ENCODE measurements around the gene CYRIA.

CYRIA gene

DNA sequence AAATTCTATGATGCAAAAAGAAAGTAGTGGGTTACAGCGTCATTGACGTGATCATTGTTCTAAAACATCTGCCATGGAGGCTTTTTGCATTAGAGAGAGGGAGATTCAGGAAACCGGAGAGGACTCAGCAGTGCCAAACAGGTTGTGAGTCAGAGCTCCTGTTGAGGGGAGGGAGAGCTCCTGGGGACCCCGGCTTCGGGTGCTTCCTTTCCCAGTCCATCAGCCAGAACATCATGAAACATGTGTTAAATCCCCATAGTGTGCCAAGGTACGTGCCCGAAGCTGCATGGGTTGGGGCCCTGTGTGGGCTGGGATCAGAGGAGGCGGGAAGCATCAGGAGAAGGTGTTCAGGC, 791 bp upstream of the CYRIA start:
- FAIRE-seq: no peak

DNA sequence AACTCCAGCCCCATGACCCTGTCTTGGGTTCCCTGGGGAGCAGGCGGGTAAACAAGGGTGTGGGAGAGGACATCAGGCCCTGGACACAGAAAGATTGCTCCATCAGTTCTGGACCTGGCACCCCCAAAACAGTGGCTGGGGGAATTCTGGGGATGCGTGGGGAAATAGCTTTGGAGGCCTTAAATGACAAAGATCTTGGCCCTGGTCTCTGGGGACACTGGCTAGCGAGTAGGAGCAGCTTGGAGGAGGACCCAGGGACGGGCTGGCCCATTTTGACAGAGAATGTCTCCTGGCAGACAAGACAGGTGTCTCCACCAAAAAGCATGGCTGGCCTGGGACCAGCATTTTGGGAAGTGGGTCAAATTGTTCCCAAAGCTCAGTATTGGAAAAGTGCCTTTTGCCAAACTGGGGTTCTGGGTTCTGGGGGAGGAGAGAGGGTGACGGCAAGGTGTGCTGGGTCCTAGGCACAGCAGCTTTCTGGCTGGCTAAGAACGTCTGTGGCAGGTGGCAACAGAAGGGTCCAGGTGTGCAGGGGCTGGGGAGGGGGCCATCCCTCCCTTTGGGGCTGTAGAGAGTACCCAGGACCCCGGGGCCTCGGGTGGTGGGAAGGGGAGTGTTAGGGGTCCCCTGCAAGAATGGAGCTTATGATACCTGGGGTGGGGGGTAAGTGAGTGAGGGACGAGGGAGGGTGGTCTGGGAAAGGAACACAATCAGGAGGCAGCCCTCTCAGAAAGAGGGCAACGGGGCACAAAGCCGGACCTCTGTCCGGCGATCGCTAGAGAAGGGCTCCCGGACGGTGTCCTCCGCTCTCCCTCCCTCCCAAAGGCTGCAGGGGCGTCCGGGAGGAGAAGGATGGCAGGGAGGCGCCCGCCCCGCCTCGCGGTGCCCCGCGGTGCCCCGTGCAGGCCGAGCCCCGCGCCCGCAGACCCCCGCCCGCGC, 556 bp downstream of the CYRIA start:
- no peak for FAIRE-seq

DNA sequence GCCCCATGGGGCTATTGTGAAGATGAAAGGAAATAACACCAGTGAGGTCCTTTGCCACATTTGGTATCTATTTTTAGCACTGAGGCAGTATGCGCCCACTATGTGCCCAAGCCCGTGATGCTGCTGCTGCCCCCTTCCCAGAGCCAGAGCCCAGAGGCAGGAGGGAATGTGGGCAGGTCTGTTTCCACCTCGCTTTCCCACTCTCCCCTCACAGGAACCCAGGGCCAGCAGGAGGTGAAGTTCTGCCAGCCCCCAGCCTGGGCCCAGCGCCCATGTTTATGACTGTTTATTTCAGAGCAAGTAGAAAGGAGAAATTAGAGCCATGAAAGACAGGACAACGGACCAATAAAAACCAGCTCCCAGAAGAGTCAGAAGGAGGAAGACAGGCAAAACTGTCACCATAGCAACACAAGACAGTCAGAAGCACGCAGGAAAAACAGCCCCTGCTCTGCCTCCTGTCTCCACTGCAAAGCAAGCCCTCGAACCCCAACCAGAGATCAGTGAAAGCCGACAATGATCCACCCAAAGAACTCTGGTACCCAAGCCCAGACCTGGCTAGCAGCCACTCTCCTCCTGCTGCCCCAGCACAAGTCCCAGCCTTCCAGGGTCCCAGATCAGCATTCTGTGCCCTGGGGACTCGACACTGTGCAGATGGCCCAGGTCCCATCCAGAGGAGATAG, 1.4 kb downstream of the CYRIA start:
- no peak for FAIRE-seq

DNA sequence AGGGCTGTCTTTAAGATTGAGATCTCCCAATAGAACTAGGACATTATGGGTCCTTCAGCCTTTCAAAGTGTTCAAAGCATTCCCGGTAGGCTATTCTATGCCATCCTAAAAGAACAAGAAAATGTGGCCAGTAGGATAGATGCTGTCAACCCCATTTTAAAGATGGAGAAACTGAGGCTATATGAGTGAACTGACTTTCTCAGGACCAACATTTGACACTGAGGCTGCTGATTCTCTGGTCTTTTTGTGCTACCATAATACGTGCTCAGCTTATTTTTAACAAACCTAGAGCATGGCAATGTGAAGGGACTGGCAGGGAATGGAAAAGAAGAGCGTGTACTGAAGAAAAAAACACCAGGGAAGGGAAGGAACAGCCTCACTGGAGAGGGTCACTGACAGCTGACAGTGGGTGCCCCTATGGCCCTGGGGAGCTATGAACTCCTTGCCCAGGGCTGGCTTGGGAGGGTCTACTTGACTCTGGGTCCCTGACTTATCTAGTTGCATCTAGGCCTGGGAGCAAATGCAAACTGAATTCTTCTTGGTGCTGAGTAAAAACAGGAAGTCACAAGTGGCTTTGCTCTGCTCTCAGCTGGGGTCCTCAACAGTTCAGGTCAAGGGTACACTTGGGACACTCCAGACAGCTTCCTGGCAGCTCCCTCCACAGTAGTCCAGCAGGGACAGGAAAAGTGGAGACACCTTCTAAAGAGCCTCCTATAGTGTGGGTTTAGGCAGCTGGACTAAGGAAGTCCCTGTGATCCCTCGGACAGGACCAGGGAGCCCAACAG, 2.3 kb downstream of the CYRIA start:
- no peak for FAIRE-seq

DNA sequence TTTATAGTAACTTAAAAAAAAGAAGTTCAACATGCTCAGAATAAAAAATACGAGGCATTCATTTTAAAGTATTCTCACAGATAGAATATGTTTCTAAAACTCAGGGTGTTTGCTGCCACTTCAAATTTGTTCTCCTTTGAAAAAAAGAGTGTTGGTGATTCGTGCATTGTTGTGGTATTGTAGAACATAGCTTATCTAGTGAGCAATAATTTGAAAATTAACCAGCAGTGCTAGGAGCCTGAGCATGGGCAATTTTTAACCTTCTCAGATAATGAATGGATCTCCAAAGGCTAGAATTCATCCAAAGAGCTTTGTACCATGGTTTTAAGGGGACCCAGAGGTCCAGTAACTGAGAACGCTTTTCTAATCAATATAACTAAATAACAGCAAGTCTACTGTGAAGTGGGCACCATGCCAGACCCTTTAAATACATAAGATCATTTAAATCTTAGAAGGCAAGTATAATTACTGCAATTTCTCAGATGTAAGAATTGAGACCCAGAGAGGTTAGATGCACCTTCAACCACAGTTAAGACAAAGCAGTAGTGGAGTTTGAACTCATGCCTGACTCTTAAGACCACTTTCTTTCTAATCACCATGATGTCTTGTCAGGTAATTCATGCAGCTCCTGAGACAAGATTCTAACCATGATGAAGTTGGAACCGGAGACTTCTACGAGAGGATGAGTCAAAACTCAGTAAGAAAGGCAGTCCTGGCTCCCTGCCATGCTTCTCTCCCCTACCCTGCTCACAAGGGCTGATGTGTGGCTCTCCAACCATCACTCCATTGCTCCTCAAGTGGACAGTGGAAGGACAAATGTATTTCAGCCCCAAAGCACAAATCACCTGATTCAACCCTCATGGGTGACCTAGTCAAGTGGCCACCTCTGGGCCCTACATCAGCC, 3.4 kb downstream of the CYRIA start:
- no peak for FAIRE-seq

DNA sequence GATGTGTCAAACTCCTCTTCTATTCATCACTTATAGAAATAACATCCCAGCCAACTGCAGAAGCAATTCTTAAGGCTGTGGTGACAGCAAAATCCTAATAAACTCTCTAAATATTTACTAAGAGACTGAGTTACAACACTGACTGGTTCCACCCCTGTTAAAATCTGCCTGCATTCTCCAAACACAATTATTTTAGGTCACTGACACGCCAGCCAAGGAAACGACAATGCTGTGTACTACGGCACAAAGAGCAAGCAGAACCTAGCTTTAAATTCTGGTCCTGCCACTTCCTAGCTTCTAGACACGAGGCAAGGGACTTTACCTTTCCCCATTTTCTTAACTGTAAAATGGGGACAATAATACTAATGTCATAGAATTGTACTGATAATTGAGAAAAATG, 4.1 kb downstream of the CYRIA start:
- no peak for FAIRE-seq

DNA sequence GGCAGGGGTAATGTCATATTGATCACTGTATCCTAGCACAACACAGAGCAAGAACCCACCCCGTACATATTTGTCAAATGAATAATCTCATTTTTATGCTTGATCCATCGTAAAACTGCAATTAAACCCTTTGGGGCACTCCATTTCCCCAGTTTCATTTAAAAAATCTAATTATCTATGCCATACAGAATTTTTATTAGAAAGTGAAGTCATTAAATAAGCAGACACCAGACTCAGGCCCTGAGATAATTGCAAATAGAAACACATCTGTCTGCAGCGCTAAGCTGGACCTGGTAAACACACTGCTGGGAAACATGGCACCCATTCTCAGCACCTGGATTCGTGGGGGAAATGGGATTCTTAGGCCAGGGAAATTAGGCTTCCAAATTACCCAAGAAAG, 5.1 kb downstream of the CYRIA start:
- FAIRE-seq: no peak

DNA sequence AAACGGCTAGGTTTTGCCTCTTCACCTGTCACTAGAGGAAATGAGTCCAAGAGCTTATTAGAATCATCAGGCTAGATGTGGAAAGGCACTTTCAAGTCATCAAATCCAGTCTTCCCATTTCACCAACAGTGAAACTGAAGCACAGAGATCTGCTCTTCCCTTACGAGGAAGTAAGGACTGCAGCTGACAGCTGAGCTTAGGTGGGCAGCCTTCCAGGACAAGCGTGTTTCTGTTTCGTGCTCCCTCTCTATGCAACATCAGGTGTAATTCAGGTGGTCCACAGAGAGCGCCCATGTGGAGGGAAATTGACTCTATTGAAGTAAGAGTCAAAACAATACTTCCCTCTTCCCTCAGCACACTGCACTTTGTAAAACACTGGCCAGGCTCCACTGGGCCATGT, 5.5 kb downstream of the CYRIA start:
- FAIRE-seq: no peak

DNA sequence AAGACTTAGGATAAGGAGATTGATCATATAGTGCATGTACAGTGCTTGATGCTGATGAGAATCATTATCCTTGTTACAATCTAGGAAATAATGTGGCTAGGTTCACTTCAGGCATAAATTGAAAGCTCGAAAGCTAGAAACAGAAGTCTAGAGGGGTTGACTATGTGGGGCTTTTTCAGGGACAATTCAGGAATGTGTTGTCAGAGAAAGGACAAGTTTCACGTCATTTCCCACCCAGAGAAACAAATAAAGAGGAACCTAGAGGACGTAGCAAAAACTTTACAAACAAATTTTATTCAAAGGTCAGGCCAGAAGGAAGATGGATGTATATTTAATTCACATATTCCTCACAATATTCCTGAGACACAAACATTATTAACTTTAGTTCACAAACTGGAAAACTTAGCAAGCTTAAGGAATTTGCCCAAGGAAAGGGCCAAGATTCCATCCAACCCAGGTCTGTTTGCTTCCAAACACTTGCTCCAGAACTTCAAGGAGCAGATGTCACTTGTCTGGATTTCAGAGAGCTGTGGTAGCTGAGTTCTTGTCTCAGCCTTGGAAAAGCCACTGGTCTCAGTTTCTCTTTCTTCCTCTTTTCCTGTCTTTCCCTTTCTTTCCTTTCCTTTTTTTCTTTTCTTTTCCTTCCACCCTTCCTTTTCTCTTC, 7.4 kb downstream of the CYRIA start:
- FAIRE-seq: no peak

DNA sequence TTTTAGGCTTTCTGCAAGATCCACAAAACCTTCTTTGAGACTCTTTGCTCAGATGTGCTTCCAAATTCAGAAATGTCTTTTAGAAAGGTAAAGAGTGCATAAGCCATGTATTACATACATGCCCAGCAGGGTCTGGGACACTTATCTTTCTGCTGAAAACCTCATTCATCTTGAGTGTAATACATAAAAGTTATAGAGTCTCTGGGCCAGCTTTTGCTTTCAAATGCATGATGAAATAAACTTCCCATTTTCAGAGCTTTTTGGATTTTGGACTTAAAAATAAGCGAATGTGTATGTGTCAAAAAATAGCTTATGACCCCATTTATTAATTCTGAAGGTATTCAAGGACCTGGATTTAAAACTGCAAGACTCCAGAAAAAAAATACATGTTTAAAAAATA, 8.0 kb downstream of the CYRIA start:
- FAIRE-seq: no peak

DNA sequence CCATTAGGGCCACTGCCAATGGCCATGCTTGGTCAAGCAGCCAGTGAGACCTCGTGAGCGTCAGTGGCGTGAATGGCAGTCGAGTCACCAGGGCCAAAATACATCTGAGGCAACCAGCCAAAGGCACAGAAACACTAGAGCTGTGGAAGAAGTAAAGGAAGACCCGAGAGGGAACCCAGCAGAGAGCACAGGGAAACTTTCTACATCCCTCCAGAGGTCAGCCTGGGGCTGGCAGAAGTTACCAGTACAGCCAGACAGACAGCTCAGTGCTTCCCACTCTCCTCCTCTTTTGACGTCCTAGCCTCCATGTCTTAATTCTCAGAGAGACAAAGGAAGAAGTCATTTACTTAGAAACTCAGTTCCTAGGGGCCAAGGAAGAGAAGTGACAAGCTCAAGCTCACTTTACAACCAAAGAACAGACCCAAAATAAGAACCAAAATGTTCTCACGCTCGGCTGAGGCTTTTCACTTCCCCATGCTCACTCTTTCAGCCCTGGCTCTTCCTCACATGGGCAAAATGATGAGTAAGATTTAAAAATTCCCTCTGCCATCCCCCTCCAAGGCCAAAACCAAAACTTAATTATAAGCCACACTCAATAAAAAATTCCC, 8.7 kb downstream of the CYRIA start:
- FAIRE-seq: no peak

DNA sequence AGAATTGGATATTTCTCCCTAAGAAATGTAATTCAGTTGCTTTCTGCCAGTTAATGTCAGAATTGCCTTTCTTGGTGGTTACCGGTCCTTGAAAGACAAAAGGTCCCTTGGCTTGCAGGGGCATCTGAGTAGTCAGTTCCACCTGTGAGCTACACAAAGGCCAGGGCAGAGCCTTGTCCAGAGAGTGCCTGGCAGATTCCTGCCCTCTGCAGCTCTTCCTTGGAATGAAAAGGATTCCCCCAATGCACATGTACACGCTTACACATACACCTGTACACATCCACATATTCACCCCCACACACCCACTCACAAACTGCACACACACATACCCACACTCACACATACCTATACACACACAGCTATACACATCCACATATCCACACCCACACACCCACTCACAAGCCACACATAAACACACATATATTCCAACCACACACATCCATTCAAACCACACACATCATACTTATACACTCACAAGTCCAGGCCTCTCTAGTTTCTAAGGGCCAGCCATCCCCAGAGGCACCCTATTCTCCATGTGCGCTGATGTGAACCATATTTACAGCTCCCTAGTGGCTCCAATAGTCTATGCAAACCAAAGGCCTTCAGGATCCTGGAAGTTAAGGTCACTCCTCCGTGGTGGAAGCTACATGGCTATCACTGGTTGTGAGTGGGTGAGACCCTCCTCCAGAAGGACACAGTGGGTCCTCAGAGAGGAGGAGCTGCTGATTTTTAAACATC, 9.6 kb downstream of the CYRIA start:
- FAIRE-seq: no peak

DNA sequence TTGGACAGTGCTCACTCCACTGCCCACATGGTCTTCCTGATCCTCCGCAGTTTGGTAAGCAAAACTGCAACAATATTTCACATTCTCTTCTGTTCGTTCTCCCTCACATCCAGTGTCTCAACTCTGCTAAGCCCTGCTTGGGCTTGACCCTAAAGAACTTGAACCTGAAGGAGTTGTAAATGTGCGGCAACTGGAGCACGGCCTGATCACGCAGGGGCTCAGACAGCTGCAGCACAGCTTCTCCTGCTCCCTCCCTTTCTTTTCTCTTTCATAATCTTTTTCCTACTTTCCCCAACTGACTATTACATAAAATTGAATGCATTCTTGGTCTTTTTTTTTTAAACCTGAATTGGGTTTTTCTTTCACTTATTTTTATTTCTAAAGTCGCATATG, 10.2 kb downstream of the CYRIA start:
- no peak for FAIRE-seq

DNA sequence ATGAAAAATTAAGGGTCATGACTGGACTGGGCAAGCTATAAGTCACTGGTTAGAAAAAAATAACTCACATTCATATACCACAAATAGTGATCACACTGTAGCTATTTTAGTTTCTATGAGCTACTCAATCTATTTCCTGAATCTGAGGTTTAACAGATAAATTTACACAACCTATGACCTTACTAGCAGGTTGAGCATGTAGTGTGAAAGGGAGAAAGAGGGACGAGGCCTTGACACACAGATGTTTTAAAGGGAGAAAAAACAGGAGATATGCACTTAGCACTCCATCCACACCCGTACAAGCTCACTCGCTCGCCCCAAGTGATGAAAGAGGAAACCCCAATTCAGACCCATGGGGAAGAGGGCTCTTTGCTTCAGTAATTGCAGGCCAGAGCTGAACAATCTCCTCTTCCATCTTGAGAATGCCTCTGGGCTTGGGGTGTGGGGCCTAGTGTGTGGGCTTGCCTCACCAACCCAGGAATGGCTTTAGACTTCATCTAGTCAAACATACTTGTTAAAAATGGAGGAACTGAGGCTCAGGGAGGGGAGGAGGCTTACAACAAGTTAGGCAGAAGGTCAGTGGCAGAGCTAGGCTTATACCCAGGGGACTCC, 10.7 kb downstream of the CYRIA start:
- no peak for FAIRE-seq

DNA sequence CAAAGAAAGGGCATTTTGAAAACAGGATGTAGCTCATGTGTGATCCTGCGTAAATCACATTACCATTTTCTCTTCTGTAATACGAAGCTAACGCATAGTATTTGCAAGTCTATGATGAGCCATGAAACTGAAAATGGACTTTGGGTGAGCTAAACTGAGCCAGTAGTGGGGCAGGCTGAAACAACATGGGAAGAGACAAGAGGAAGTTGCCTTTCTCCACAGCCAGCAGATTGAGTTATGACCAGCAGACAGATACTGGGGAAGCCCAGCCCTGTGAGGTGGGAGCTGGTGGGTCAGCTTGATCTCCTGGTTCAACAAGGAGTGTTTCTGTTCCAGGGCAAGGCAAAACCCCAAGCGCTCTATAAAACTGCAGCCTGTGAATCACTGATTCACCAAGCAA, 11.8 kb downstream of the CYRIA start:
- no peak for FAIRE-seq

DNA sequence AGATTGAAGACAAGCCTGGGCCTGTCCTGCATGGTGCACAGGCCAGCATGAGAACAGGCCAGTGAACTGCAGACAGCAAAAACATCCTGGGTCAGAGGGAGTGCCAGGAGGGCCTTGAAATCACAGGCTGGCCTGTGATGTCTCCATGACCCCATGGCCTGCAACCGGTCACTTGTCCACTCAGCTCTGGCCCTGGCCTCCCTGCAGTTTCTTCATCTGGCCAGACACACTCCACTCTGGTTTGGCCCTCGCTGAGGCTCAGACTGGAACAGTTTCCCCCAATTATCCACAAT, 12.6 kb downstream of the CYRIA start:
- no peak for FAIRE-seq

DNA sequence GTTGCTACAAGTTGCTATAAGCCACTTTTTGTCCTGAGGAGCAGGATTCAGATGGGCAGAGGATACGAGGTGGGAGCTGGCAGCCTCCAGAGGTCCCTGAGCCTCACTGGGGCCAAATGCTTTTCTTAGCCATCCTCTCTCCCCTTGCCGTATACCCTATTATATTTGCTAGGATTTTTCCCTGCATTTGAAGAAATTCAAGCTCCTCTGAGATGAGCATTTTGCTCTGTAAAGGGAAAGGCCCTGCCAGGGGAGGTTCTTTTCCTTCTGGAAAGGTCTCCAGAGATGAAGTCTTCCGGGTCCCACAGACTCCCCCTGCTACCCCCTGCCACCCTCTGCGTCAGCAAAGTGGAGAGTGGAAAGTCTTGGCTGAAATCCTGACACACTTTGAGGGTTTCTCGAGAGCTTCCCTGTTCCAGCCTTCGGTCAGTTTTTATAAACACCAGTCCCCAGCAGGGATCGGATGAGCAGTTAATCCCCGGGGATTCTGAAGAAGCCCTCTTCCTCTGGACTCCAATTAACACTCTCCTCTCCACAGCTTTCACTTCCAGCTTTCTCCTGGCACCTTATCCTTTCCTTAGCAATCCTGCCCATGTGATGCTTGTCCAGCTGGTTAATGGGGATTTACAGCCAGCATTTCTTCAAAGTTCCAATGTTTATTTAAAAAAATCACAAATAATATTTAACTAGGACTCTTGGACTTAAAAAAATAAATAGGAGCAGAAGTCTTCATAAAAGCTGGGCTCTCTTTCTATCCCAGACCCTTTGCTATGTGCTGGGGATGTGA, 13.1 kb downstream of the CYRIA start:
- no peak for FAIRE-seq

DNA sequence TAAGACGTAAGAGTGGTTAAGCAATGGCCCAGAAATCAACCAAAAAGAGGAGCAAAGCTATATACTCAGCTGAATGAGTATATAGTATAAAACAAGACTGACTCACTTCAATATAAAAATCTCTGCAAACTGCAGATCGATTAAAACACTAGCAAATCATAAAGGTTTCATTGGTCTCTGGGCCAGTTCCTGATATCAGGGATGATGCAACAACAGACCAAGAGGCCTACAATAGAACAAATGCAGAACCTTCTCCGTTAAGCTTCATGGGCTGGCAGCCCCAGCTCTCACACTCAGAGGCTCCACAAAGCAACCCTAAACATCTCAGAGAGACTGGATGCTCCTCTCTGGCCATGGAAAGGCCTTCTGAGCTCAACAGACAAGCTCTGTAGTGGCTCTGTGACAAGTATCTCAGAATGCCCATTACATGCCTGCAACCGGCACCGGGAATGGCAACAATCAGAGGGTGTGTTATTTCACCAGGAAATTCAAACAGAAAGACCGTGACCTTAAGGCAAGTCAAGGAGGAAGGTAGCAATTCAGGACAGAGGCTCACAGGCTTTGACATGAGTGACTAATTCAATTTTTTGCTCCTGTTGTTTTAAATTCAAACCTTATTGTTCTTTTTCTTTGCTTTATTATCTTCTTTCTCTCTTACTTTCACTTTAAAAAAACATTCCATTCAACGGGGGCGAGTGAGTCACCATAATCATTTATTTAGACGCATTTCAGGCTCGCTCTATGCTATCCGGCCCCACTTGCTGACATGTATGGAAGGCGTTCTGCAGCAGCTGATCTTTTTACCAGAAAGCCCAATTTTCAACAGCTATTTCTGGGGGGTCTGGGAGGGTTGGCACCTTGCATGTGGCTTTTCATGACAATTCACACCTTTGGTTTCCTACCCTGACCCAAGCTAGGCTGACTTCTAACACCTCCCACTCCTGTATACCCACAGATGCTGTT, 15.1 kb downstream of the CYRIA start:
- no peak for FAIRE-seq
